ENCODE measurements around the gene CD40. TPM values are rescaled to one million over a fixed set of nuclear protein-coding genes. Genes with fewer than 3 reads are reported as not detected.

Gene CD40
- polyA plus RNA-seq, 3 donors = 14.4 to 26.1 (median 18.8) TPM

DNA sequence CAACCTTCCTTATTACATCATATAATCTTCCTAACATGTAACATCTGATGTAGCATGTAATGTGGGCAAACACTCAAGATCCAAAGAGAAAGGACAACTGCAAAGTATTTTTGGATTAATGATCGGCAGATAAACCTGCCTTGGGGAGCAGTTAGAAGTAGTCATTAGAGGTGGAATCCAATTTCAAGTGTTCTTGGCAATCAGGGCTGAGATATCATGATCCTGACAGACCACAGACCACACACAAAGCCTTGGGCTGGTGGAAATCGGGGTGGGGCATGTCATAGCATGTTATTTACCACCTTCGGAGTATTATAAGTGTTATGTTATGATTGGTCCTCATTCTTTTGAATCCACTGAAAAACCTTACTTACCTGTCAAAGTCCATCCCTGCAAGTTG is 44.7 kb upstream of the CD40 start:
- Histone ChIP-seq H3K27ac (ENCODE audit: low read depth in 1 of 2, low read length in 2 of 2) (no peak overlapping the region), H2AFZ (ENCODE audit: insufficient read depth, low read depth, low read length, poor library complexity, severe bottlenecking) (no peak overlapping the region), H3K27me3 (ENCODE audit: control insufficient read depth in 2 of 2, insufficient read depth in 2 of 2, low read length in 2 of 2) (no peaks in the 10 kb centered on the region), H3K36me3 (replicated peaks in 1 of 2; ENCODE audit: control insufficient read depth in 1 of 2, insufficient read depth in 2 of 2, low read length in 2 of 2) (peaks cover 55 to 83% of the 10 kb centered on the region in 2 donors), H3K9me3 (replicated peaks in 1 of 2; ENCODE audit: control insufficient read depth in 1 of 2, insufficient read depth in 1 of 2, low read length in 2 of 2) (no peaks in the 10 kb centered on the region), H3K4me1 (ENCODE audit: control insufficient read depth in 1 of 2, insufficient read depth in 2 of 2, low read length in 2 of 2) (no peaks in the 10 kb centered on the region), H3K4me2 (replicated peaks; ENCODE audit: extremely low read depth, low read length, poor library complexity, severe bottlenecking) (no peak overlapping the region), H3K9ac (ENCODE audit: insufficient read depth, low read length, poor library complexity, severe bottlenecking) (no peak overlapping the region), H3K79me2 (ENCODE audit: insufficient read depth, low read length) (peaks cover 15% of the 10 kb centered on the region), H4K20me1 (ENCODE audit: insufficient read depth, low read length) (peaks cover 98% of the 10 kb centered on the region), H3K4me3 (replicated peaks in 1 of 3; ENCODE audit: low read depth in 2 of 3, low read length in 3 of 3) (no peak overlapping the region)
- Mint-ChIP-seq H3K27ac (no peak overlapping the region), H3K4me3 (no peak overlapping the region), H3K9me3 (no peaks in the 10 kb centered on the region), H3K36me3 (peaks cover 40 to 48% of the 10 kb centered on the region in 2 donors), H3K4me1 (no peaks in the 10 kb centered on the region), H3K27me3 (ENCODE audit: low read depth in 3 of 3) (no peaks in the 10 kb centered on the region)
- TF ChIP-seq, protein P1, sequence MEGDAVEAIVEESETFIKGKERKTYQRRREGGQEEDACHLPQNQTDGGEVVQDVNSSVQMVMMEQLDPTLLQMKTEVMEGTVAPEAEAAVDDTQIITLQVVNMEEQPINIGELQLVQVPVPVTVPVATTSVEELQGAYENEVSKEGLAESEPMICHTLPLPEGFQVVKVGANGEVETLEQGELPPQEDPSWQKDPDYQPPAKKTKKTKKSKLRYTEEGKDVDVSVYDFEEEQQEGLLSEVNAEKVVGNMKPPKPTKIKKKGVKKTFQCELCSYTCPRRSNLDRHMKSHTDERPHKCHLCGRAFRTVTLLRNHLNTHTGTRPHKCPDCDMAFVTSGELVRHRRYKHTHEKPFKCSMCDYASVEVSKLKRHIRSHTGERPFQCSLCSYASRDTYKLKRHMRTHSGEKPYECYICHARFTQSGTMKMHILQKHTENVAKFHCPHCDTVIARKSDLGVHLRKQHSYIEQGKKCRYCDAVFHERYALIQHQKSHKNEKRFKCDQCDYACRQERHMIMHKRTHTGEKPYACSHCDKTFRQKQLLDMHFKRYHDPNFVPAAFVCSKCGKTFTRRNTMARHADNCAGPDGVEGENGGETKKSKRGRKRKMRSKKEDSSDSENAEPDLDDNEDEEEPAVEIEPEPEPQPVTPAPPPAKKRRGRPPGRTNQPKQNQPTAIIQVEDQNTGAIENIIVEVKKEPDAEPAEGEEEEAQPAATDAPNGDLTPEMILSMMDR (IDR thresholded peaks at IDR 0.05) = no peak
- intact Hi-C loops (cut with micrococcal nuclease) = no loop called here
- no CpG with 5 or more reads among the region's 3 CpGs for whole genome bisulfite sequencing (ENCODE audit: insufficient coverage)
- DNase-seq = no peak

DNA sequence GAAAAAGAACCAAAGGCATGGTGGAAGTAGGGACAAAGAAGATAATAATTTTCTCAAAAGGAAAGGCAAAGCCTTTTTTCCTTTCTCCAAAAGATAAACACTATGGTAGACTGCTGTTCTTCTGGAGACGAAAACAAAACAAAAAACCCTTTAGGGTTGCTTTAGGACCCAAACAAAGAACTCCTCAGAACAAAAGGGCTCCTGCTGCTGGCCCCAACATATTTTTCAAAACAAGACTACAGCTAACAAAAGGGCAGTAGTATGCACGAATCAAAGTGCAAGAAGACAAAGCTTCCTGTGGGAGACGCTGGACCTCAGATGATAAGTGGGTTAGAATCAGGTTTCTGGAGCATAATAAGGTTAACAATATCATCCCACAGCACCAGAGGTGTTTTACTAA is 44.1 kb upstream of the CD40 start:
- peaks cover 44 to 51% of the 10 kb centered on the region in 2 donors for H3K36me3 Mint-ChIP-seq
- no peaks in the 10 kb centered on the region for H3K4me1 ChIP-seq (ENCODE audit: control insufficient read depth in 1 of 2, insufficient read depth in 2 of 2, low read length in 2 of 2)
- no peak overlapping the region for H3K9ac ChIP-seq (ENCODE audit: insufficient read depth, low read length, poor library complexity, severe bottlenecking)
- TF ChIP-seq, protein P1 (IDR thresholded peaks at IDR 0.05) = no peak
- H3K4me1 Mint-ChIP-seq = no peaks in the 10 kb centered on the region
- H3K4me2 ChIP-seq (replicated peaks; ENCODE audit: extremely low read depth, low read length, poor library complexity, severe bottlenecking) = no peak overlapping the region
- intact Hi-C loops (cut with micrococcal nuclease) = no loop called here
- no peaks in the 10 kb centered on the region for H3K27me3 ChIP-seq (ENCODE audit: control insufficient read depth in 2 of 2, insufficient read depth in 2 of 2, low read length in 2 of 2)
- no CpG with 5 or more reads among the region's 3 CpGs for WGBS (ENCODE audit: insufficient coverage)
- no peaks in the 10 kb centered on the region for H3K27me3 Mint-ChIP-seq (ENCODE audit: low read depth in 3 of 3)
- H3K9me3 Mint-ChIP-seq = no peaks in the 10 kb centered on the region
- H3K79me2 ChIP-seq (ENCODE audit: insufficient read depth, low read length) = peaks cover 21% of the 10 kb centered on the region
- no peak for DNase-seq
- H3K27ac ChIP-seq (ENCODE audit: low read depth in 1 of 2, low read length in 2 of 2) = no peak overlapping the region
- no peak overlapping the region for H3K4me3 Mint-ChIP-seq
- H3K36me3 ChIP-seq (replicated peaks in 1 of 2; ENCODE audit: control insufficient read depth in 1 of 2, insufficient read depth in 2 of 2, low read length in 2 of 2) = peaks cover 57 to 83% of the 10 kb centered on the region in 2 donors
- no peaks in the 10 kb centered on the region for H3K9me3 ChIP-seq (replicated peaks in 1 of 2; ENCODE audit: control insufficient read depth in 1 of 2, insufficient read depth in 1 of 2, low read length in 2 of 2)
- no peak overlapping the region for H2AFZ ChIP-seq (ENCODE audit: insufficient read depth, low read depth, low read length, poor library complexity, severe bottlenecking)
- H3K27ac Mint-ChIP-seq = no peak overlapping the region
- H4K20me1 ChIP-seq (ENCODE audit: insufficient read depth, low read length) = peaks cover 99% of the 10 kb centered on the region
- H3K4me3 ChIP-seq (replicated peaks in 1 of 3; ENCODE audit: low read depth in 2 of 3, low read length in 3 of 3) = no peak overlapping the region

Measured in CD14-positive monocyte (primary cell).